Inflammatory macrophage treated with lipopolysaccharide for 4 hours (primary cell): ENCODE data around the gene UCK2.

Experiments used
- DNase-seq: peaks from one replicate; pipeline ENCODE4 v3.0.0-alpha.2; 2020

UCK2 gene

GRCh38 chr1:165834881-165835280 lies 7.5 kb downstream of the UCK2 start:
- no peak for DNase-seq

- no peak for DNase-seq
Observed at GRCh38 chr1:165836664-165837482, 9.5 kb downstream of the UCK2 start.

- DNase-seq: no peak
Observed at GRCh38 chr1:165837838-165838364, 10.5 kb downstream of the UCK2 start.

- no peak for DNase-seq
Observed at GRCh38 chr1:165840423-165840822, 13.0 kb downstream of the UCK2 start.

GRCh38 chr1:165841582-165842017 lies 14.2 kb downstream of the UCK2 start:
- no peak for DNase-seq

- DNase-seq: no peak
Observed at GRCh38 chr1:165842023-165842670, 14.7 kb downstream of the UCK2 start.

- DNase-seq: peak; percentile 29
Observed at GRCh38 chr1:165842671-165843129, 15.3 kb downstream of the UCK2 start.

- no peak for DNase-seq
Observed at GRCh38 chr1:165843304-165843703, 15.9 kb downstream of the UCK2 start.

- no peak for DNase-seq
Observed at GRCh38 chr1:165844114-165844798, 16.8 kb downstream of the UCK2 start.

- DNase-seq: no peak
Observed at GRCh38 chr1:165844933-165845332, 17.5 kb downstream of the UCK2 start.

- DNase-seq: no peak
Observed at GRCh38 chr1:165845569-165845968, 18.2 kb downstream of the UCK2 start.

GRCh38 chr1:165845992-165846748 lies 18.8 kb downstream of the UCK2 start:
- DNase-seq: no peak

- no peak for DNase-seq
Observed at GRCh38 chr1:165847486-165847885, 20.1 kb downstream of the UCK2 start.

- peak; percentile 30 for DNase-seq
Observed at GRCh38 chr1:165849353-165850133, 22.1 kb downstream of the UCK2 start.

GRCh38 chr1:165851034-165851658 lies 23.7 kb downstream of the UCK2 start:
- peak; percentile 68 for DNase-seq

GRCh38 chr1:165852871-165853270 lies 25.5 kb downstream of the UCK2 start:
- no peak for DNase-seq

GRCh38 chr1:165853528-165854075 lies 26.2 kb downstream of the UCK2 start:
- DNase-seq: no peak

GRCh38 chr1:165854101-165854845 lies 26.9 kb downstream of the UCK2 start:
- DNase-seq: peak; percentile 94

- peak; percentile 86 for DNase-seq
Observed at GRCh38 chr1:165855010-165855838, 27.8 kb downstream of the UCK2 start.
